ENCODE measurements around the gene GALNT7. TPM values are rescaled to one million over a fixed set of nuclear protein-coding genes. Genes with fewer than 3 reads are reported as not detected.

Gene GALNT7
- total and polyA plus RNA-seq, 2 of the 13 experiments (the other 11 are each of a cell fraction or from before 2014, with no cell fraction given), result 0.08 to 0.13 TPM

DNA sequence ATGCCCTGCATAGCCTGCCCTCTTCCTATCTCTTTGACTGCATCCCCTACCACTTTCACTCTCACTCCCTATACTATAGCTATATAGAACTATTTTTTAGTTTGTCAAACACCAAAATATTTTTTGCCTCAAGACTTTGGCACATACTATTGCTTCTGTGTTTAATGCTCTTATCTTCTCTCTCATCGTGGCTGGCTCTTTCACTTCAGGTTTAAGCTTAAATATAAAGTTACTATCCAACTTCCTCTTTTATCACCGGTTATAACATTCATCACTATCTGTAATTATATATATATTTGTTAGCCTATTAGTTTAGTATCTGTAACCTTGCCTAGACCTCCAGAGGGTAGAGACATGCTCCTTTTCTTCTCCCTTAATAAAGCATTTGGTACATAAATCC lies 177.0 kb downstream of the GALNT7 start:
- Histone ChIP-seq H2AFZ (ENCODE audit: low read length) (no peak overlapping the region), H3K4me2 (ENCODE audit: low read depth, low read length) (no peak overlapping the region), H4K20me1 (ENCODE audit: insufficient read depth, low read length) (no peaks in the 10 kb centered on the region), H3K4me1 (ENCODE audit: insufficient read depth, low read length) (no peaks in the 10 kb centered on the region), H3K36me3 (replicated peaks in 1 of 2; ENCODE audit: control insufficient read depth in 1 of 2, insufficient read depth in 2 of 2, low read length in 2 of 2) (no peaks in the 10 kb centered on the region), H3K27ac (ENCODE audit: extremely low read length, insufficient read depth, low read length) (no peak overlapping the region), H3K4me3 (replicated peaks in 1 of 3; ENCODE audit: insufficient read depth in 1 of 3, low read depth in 2 of 3, low read length in 3 of 3) (no peak overlapping the region), H3K9me3 (ENCODE audit: low read length) (no peaks in the 10 kb centered on the region), H3K27me3 (ENCODE audit: control insufficient read depth in 1 of 2, insufficient read depth in 2 of 2, low read length in 2 of 2) (no peaks in the 10 kb centered on the region), H3K9ac (ENCODE audit: insufficient read depth, low read depth, low read length) (no peak overlapping the region), H3K79me2 (ENCODE audit: insufficient read depth, low read length) (no peaks in the 10 kb centered on the region)
- in situ Hi-C loops (cut with HindIII; ENCODE audit: extremely low pct_ligation_motif_present, low pct_unique_long_range_greater_than_20kb) (no loop called here), intact Hi-C loops (cut with micrococcal nuclease; ENCODE audit: unreplicated experiment) (no loop called here)
- FAIRE-seq (no peak), DNase-seq (ENCODE audit: low spot score) (no peak), ATAC-seq (no peak)
- 34% methylated on average over 2 of the region's 2 CpGs for WGBS (ENCODE audit: low lambda C conversion rate)
- POLR2A ChIA-PET, result interaction anchor here (1.5 kb wide), 1 partner anchor 11 kb away, joined by 4 read pairs; the partner anchor contains the start of gene HMGB2
- no TSS peak for BruUV-seq (replicated peaks)
- CTCF ChIA-PET (ENCODE audit: low intra/inter-chr PET ratio, low total read pairs), result no interaction called here
- no peak for TF ChIP-seq HIVEP1 (CRISPR knock-in tag; IDR thresholded peaks at IDR 0.05)
- no peak for TF ChIP-seq FOXA1 (IDR thresholded peaks at IDR 0.05)
- TF ChIP-seq FOXA1 (CRISPR knock-in tag; IDR thresholded peaks at IDR 0.05), result no peak
- no peak for TF ChIP-seq LCORL (IDR thresholded peaks at IDR 0.05)
- no peak for TF ChIP-seq LCORL (CRISPR knock-in tag; IDR thresholded peaks at IDR 0.05)
- TF ChIP-seq, protein P1, sequence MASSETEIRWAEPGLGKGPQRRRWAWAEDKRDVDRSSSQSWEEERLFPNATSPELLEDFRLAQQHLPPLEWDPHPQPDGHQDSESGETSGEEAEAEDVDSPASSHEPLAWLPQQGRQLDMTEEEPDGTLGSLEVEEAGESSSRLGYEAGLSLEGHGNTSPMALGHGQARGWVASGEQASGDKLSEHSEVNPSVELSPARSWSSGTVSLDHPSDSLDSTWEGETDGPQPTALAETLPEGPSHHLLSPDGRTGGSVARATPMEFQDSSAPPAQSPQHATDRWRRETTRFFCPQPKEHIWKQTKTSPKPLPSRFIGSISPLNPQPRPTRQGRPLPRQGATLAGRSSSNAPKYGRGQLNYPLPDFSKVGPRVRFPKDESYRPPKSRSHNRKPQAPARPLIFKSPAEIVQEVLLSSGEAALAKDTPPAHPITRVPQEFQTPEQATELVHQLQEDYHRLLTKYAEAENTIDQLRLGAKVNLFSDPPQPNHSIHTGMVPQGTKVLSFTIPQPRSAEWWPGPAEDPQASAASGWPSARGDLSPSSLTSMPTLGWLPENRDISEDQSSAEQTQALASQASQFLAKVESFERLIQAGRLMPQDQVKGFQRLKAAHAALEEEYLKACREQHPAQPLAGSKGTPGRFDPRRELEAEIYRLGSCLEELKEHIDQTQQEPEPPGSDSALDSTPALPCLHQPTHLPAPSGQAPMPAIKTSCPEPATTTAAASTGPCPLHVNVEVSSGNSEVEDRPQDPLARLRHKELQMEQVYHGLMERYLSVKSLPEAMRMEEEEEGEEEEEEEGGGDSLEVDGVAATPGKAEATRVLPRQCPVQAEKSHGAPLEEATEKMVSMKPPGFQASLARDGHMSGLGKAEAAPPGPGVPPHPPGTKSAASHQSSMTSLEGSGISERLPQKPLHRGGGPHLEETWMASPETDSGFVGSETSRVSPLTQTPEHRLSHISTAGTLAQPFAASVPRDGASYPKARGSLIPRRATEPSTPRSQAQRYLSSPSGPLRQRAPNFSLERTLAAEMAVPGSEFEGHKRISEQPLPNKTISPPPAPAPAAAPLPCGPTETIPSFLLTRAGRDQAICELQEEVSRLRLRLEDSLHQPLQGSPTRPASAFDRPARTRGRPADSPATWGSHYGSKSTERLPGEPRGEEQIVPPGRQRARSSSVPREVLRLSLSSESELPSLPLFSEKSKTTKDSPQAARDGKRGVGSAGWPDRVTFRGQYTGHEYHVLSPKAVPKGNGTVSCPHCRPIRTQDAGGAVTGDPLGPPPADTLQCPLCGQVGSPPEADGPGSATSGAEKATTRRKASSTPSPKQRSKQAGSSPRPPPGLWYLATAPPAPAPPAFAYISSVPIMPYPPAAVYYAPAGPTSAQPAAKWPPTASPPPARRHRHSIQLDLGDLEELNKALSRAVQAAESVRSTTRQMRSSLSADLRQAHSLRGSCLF (CRISPR knock-in tag; IDR thresholded peaks at IDR 0.05; ENCODE audit: borderline replicate concordance), result no peak

Measured in HepG2 (cell line).